ENCODE measurements around the gene CLEC2A. TPM values are rescaled to one million over a fixed set of nuclear protein-coding genes. Genes with fewer than 3 reads are reported as not detected.
"Not testable (repeated sequence)": the region's sequence is repeated elsewhere in the genome, so short reads cannot be mapped to it uniquely, and the experiment has no call there.

The CLEC2A gene
- total RNA-seq, 3 donors from 2014 or later, result not detected

DNA sequence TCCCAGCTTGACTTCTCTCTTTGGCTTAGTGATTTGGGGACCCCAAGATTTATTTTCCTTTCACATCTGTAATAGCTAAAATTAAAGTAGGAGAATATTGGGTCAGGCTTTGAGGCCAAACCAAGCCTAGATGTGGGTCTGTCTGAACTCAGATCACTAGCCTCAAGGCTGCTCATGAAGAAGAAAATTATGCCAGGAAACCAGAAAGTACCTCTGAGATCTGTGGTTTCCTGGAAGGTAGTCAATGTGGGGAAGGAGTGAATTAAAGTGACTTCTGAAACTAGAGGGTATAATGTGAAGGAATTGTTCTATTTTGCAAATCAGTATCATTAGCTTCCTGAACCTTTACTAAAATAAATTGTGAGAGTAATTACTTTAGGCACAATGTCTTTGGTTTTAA lies 25.7 kb upstream of the CLEC2A start:
- no peak for DNase-seq (ENCODE audit: low spot score in 2 of 2)
- no peaks in the 10 kb centered on the region for H3K9me3 ChIP-seq
- no peaks in the 10 kb centered on the region for H3K36me3 ChIP-seq
- H3K27ac ChIP-seq, result no peak overlapping the region
- H3K4me1 ChIP-seq, result no peaks in the 10 kb centered on the region
- H3K27me3 ChIP-seq, result no peaks in the 10 kb centered on the region
- intact Hi-C loops (cut with DNase I; ENCODE audit: low total_unique reads), result no loop called here
- no peak overlapping the region for H3K4me3 ChIP-seq
- no peak for TF ChIP-seq POLR2A (IDR thresholded peaks at IDR 0.05)
- no peak for TF ChIP-seq POLR2AphosphoS5 (IDR thresholded peaks at IDR 0.05)
- TF ChIP-seq CTCF (IDR thresholded peaks at IDR 0.05), result no peak

GRCh38 chr12:9952954-9953729 lies 21.0 kb upstream of the CLEC2A start:
- H3K36me3 ChIP-seq; intact Hi-C loops (cut with DNase I; ENCODE audit: low total_unique reads); H3K27me3 ChIP-seq; H3K4me3 ChIP-seq; H3K9me3 ChIP-seq; H3K4me1 ChIP-seq; DNase-seq (ENCODE audit: low spot score in 2 of 2); H3K27ac ChIP-seq: not testable (repeated sequence)

DNA sequence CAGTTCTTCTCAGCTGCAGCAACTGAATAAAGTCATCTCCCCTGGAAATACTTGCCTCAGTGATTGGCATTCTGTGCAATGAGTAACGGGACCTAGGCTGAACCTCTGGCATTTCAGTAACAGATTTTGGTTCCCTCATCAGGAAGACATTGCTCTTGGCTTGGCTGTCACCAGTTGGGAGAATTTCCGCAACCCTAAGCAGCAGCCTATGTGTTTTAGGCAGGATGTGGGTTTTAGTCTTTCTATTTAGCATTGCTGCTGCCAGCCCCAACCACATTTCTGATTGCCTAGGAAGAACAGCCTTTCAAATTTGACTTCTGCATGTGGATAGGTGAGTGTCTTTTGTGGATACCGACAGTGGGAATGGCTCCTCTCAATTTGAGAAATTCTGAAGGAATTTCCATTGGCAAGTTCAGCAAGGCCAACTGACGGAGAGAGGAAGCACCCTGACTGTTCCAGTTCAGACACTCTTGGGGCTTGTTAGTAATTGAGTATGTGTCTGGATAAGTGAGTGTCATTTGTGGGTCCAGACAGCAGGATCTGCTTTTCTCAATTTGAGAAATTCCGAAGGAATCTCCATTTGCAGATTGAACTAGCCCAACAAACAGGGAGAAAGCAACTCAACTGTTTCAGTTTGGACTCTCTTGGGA lies 19.0 kb upstream of the CLEC2A start:
- H3K4me3 ChIP-seq, result no peak overlapping the region
- H3K9me3 ChIP-seq, result no peaks in the 10 kb centered on the region
- H3K27ac ChIP-seq, result no peak overlapping the region
- no peak for DNase-seq (ENCODE audit: low spot score in 2 of 2)
- H3K4me1 ChIP-seq, result no peaks in the 10 kb centered on the region
- intact Hi-C loops (cut with DNase I; ENCODE audit: low total_unique reads), result no loop called here
- no peaks in the 10 kb centered on the region for H3K36me3 ChIP-seq
- no peaks in the 10 kb centered on the region for H3K27me3 ChIP-seq
- TF ChIP-seq POLR2A (IDR thresholded peaks at IDR 0.05), result no peak
- no peak for TF ChIP-seq CTCF (IDR thresholded peaks at IDR 0.05)
- TF ChIP-seq POLR2AphosphoS5 (IDR thresholded peaks at IDR 0.05), result no peak

- no peak overlapping the region for H3K4me3 ChIP-seq
- DNase-seq (ENCODE audit: low spot score in 2 of 2), result no peak
- H3K4me1 ChIP-seq, result no peaks in the 10 kb centered on the region
- intact Hi-C loops (cut with DNase I; ENCODE audit: low total_unique reads), result loop anchor here (5.0 kb wide), 1 partner anchor 189 kb away; no protein-coding TSS in a partner anchor
- no peak for TF ChIP-seq CTCF (IDR thresholded peaks at IDR 0.05)
- TF ChIP-seq POLR2AphosphoS5 (IDR thresholded peaks at IDR 0.05), result no peak
- no peak for TF ChIP-seq POLR2A (IDR thresholded peaks at IDR 0.05)
- H3K9me3 ChIP-seq, result no peaks in the 10 kb centered on the region
- H3K27ac ChIP-seq, result no peak overlapping the region
- no peaks in the 10 kb centered on the region for H3K36me3 ChIP-seq
- H3K27me3 ChIP-seq, result no peaks in the 10 kb centered on the region
These were observed 16.6 kb upstream of the CLEC2A start for GRCh38 chr12:9948606-9949296.

DNA sequence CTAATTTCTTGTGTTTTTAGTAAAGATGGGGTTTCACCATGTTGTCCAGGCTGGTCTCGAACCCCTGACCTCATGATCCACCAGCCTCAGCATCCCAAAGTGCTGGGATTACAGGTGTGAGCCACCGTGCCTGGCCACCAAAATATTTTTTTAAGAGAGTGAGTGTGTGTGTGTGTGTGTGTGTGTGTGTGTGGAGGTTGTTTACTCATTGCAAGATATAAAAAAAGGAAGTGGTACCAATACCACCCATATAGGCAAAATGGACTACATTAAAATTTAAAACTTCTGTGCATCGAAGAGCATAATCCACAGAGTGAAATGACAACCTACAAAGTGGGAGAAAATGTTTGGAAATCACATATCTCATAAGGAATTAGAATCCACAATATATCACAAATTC lies 15.5 kb upstream of the CLEC2A start:
- H3K4me1 ChIP-seq, result no peaks in the 10 kb centered on the region
- H3K9me3 ChIP-seq, result no peaks in the 10 kb centered on the region
- H3K4me3 ChIP-seq, result no peak overlapping the region
- intact Hi-C loops (cut with DNase I; ENCODE audit: low total_unique reads), result loop anchor here (5.0 kb wide), 1 partner anchor 190 kb away; no protein-coding TSS in a partner anchor
- no peak for DNase-seq (ENCODE audit: low spot score in 2 of 2)
- no peaks in the 10 kb centered on the region for H3K36me3 ChIP-seq
- no peak overlapping the region for H3K27ac ChIP-seq
- peaks cover 0 to 9% of the 10 kb centered on the region in 2 donors for H3K27me3 ChIP-seq
- TF ChIP-seq CTCF (IDR thresholded peaks at IDR 0.05) (no peak), POLR2AphosphoS5 (IDR thresholded peaks at IDR 0.05) (no peak), POLR2A (IDR thresholded peaks at IDR 0.05) (no peak)
